HG03103 (cell line): ENCODE results near the gene NME7.
"Not testable (repeated sequence)": the region's sequence is repeated elsewhere in the genome, so short reads cannot be mapped to it uniquely, and the experiment has no call there.

Source experiments
- ATAC-seq: cut with Tn5 transposase; IDR thresholded peaks from one replicate; pipeline ENCODE4 v1.9.1; 2021; ENCODE audit warnings: low read depth; ENCODE audit not compliant: unreplicated experiment

The NME7 gene

GRCh38 chr1:169367686-169368405 is at the start of gene NME7, which contains the start of gene BLZF1:
NME7 (minus strand) TSS chr1:169367797; CDS start chr1:169367710, 87 bp downstream.
BLZF1 (plus strand) TSS chr1:169368195; CDS start chr1:169369523, 1,328 bp downstream.
- peak; percentile 95 for ATAC-seq

- no peak for ATAC-seq
Observed at GRCh38 chr1:169414952-169415351, 47.4 kb upstream of the NME7 start.

GRCh38 chr1:169408340-169408739 is 40.7 kb upstream of the NME7 start:
- not testable (repeated sequence) for ATAC-seq

- ATAC-seq: not testable (repeated sequence)
Observed at GRCh38 chr1:169402578-169402977, 35.0 kb upstream of the NME7 start.

GRCh38 chr1:169395955-169396354 is 28.4 kb upstream of the NME7 start:
- no peak for ATAC-seq

- no peak for ATAC-seq
Observed at GRCh38 chr1:169392406-169392805, 24.8 kb upstream of the NME7 start.

GRCh38 chr1:169390303-169390702 is 22.7 kb upstream of the NME7 start:
- peak; percentile 61 for ATAC-seq

- no peak for ATAC-seq
Observed at GRCh38 chr1:169387399-169387798, 19.8 kb upstream of the NME7 start.

- ATAC-seq: no peak
Observed at GRCh38 chr1:169383449-169383848, 15.9 kb upstream of the NME7 start.

GRCh38 chr1:169381162-169381561 is 13.6 kb upstream of the NME7 start:
- no peak for ATAC-seq

GRCh38 chr1:169371404-169371803 is 3.8 kb upstream of the NME7 start:
- ATAC-seq: no peak

- no peak for ATAC-seq
Observed at GRCh38 chr1:169368406-169368769, 791 bp upstream of the NME7 start.

GRCh38 chr1:169367096-169367685 is 406 bp downstream of the NME7 start:
- no peak for ATAC-seq

- ATAC-seq: no peak
Observed at GRCh38 chr1:169364948-169365347, 2.6 kb downstream of the NME7 start.

- ATAC-seq: peak; percentile 31
Observed at GRCh38 chr1:169363046-169363730, 4.4 kb downstream of the NME7 start.

- no peak for ATAC-seq
Observed at GRCh38 chr1:169361281-169361680, 6.3 kb downstream of the NME7 start.

GRCh38 chr1:169360415-169360814 is 7.2 kb downstream of the NME7 start:
- ATAC-seq: no peak

GRCh38 chr1:169348383-169349036 is 19.1 kb downstream of the NME7 start:
- no peak for ATAC-seq

- no peak for ATAC-seq
Observed at GRCh38 chr1:169347688-169348382, 19.8 kb downstream of the NME7 start.

GRCh38 chr1:169346036-169346589 is 21.5 kb downstream of the NME7 start:
- no peak for ATAC-seq
